ENCODE results near the gene RRAS2.

DNA sequence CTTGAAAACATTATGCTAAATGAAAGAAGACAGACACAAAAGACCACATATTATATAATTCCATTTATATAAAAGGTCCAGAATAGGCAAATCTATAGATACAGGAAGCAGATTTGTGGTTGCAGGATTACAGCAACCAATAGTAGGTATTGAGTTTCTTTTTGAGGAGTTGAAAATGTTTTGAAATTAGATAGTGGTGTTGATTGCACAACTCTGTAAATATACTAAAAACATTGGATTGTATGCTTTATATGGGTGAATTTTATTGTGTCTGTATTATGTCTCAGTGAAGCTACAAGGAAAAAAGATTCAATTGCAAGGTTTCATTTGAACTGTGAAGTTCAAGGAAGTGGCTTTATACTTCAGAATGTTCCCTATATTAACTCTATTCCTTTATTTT lies 3.0 kb upstream of the RRAS2 start:
- TF ChIP-seq, protein P1, sequence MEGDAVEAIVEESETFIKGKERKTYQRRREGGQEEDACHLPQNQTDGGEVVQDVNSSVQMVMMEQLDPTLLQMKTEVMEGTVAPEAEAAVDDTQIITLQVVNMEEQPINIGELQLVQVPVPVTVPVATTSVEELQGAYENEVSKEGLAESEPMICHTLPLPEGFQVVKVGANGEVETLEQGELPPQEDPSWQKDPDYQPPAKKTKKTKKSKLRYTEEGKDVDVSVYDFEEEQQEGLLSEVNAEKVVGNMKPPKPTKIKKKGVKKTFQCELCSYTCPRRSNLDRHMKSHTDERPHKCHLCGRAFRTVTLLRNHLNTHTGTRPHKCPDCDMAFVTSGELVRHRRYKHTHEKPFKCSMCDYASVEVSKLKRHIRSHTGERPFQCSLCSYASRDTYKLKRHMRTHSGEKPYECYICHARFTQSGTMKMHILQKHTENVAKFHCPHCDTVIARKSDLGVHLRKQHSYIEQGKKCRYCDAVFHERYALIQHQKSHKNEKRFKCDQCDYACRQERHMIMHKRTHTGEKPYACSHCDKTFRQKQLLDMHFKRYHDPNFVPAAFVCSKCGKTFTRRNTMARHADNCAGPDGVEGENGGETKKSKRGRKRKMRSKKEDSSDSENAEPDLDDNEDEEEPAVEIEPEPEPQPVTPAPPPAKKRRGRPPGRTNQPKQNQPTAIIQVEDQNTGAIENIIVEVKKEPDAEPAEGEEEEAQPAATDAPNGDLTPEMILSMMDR (IDR thresholded peaks at IDR 0.05) = no peak
- no peak for TF ChIP-seq POLR2A (IDR thresholded peaks at IDR 0.05)

Measured in Peyer's patch (tissue), 4 donors.